HepG2 (cell line): ENCODE measurements around the gene PBLD. TPM values are rescaled to one million over a fixed set of nuclear protein-coding genes. Genes with fewer than 3 reads are reported as not detected.

Source experiments
- ATAC-seq: fragments of 200-7000 bp; cut with Tn5 transposase; 3 replicates; pipeline ENCODE4 v1.9.1; 2020; ENCODE audit warnings: mild to moderate bottlenecking, moderate library complexity
- BruUV-seq: library from RNA; stranded (reverse); fragments of 400-500 nt; replicated peaks from 2 replicates; lab custom pipeline; 2021; lab: Mats Ljungman, UMichigan
- CTCF ChIA-PET: fragments of 300-600 bp; formaldehyde crosslinking; extraction: SDS; loops from one replicate; lab custom pipeline; 2021; ENCODE audit warnings: low total read pairs, inconsistent platforms, low intra/inter-chr PET ratio; lab: Yijun Ruan, JAX
- POLR2A ChIA-PET: fragments of 350-600 bp; sonication (Branson Sonifier 250); formaldehyde crosslinking; loops from one replicate; lab custom pipeline; 2020; ENCODE audit warnings: antibody characterized with exemption, inconsistent platforms; lab: Yijun Ruan, JAX
- DNase-seq: peaks from one replicate; pipeline ENCODE4 v3.0.0-alpha.2; 2015; ENCODE audit warnings: low spot score
- FAIRE-seq: peaks from 3 replicates; lab custom pipeline; 2011; peaks lifted over from hg19 to GRCh38; lab: Jason Lieb, UNC
- H2AFZ ChIP-seq: one replicate; pipeline ENCODE4 v1.6.1; 2011; ENCODE audit warnings: low read length, inconsistent platforms
- H3K27ac ChIP-seq: fragments of 300-600 bp; 3 replicates; pipeline ENCODE4 v1.8.0; 2011; ENCODE audit warnings: mixed run types, mild to moderate bottlenecking, mixed read lengths, low read length, inconsistent platforms; ENCODE audit not compliant: insufficient read depth; ENCODE audit errors: extremely low read length
- H3K27me3 ChIP-seq, 2 experiments: fragments of 200-600 bp in 1 of 2; 2 replicates in 1 of 2; 3 replicates in 1 of 2; pipeline versions ENCODE4 v1.6.0 to v1.8.0; 2011; ENCODE audit warnings: low read length in 2 of 2, mild to moderate bottlenecking in 2 of 2, moderate library complexity in 2 of 2, inconsistent platforms in 1 of 2; ENCODE audit not compliant: insufficient read depth in 2 of 2, control insufficient read depth in 1 of 2
- H3K36me3 ChIP-seq, 2 experiments: fragments of 200-600 bp in 1 of 2; replicated peaks in 1 of 2; 2 replicates in 1 of 2; 3 replicates in 1 of 2; pipeline versions ENCODE4 v1.5.1 to v1.8.0; 2011; ENCODE audit warnings: low read length in 2 of 2, inconsistent platforms in 1 of 2; ENCODE audit not compliant: insufficient read depth in 2 of 2, control insufficient read depth in 1 of 2
- H3K4me1 ChIP-seq: 2 replicates; pipeline ENCODE4 v1.5.1; 2012; ENCODE audit warnings: low read length, inconsistent platforms; ENCODE audit not compliant: insufficient read depth
- H3K4me2 ChIP-seq: 2 replicates; pipeline ENCODE4 v1.6.0; 2011; ENCODE audit warnings: low read depth, low read length, inconsistent platforms
- H3K4me3 ChIP-seq, 3 experiments: fragments of 200-600 bp in 1 of 3; sonication (generic), shearing (Covaris generic) in 1 of 3; replicated peaks in 1 of 3; 2 replicates each; pipeline ENCODE4 v1.5.1; 2011 to 2016; ENCODE audit warnings: low read length in 3 of 3, inconsistent platforms in 2 of 3, low read depth in 2 of 3, mild to moderate bottlenecking in 2 of 3, control low read depth in 1 of 3, mixed read lengths in 1 of 3; ENCODE audit not compliant: insufficient read depth in 1 of 3
- H3K79me2 ChIP-seq: one replicate; pipeline ENCODE4 v1.6.1; 2011; ENCODE audit warnings: low read length, inconsistent platforms; ENCODE audit not compliant: insufficient read depth
- H3K9ac ChIP-seq: 2 replicates; pipeline ENCODE4 v1.6.0; 2011; ENCODE audit warnings: mild to moderate bottlenecking, low read depth, low read length, inconsistent platforms; ENCODE audit not compliant: insufficient read depth
- H3K9me3 ChIP-seq: 2 replicates; pipeline ENCODE4 v1.5.1; 2012; ENCODE audit warnings: mild to moderate bottlenecking, low read length
- H4K20me1 ChIP-seq: 2 replicates; pipeline ENCODE4 v1.6.0; 2011; ENCODE audit warnings: inconsistent platforms, mild to moderate bottlenecking, low read length, moderate library complexity; ENCODE audit not compliant: insufficient read depth
- ADNP ChIP-seq: sonication (generic); formaldehyde crosslinking; IDR thresholded peaks from 2 replicates; pipeline ENCODE4 v1.4.0; 2020; ENCODE audit warnings: missing genetic modification reagents
- EP300 ChIP-seq, 3 experiments: sonication (generic) in 1 of 3; formaldehyde crosslinking in 1 of 3; IDR thresholded peaks; 2 replicates each; pipeline versions ENCODE4 v1.5.1 to v1.6.1; 2011 to 2020; ENCODE audit warnings: low read depth in 2 of 3, low read length in 2 of 3, borderline replicate concordance in 1 of 3, improper control_type of control experiment in 1 of 3, mild to moderate bottlenecking in 1 of 3, missing genetic modification reagents in 1 of 3, moderate library complexity in 1 of 3
- GATAD2A ChIP-seq: IDR thresholded peaks from 2 replicates; pipeline ENCODE4 v1.6.1; 2016
- GMEB1 ChIP-seq: sonication (generic); formaldehyde crosslinking; IDR thresholded peaks from 2 replicates; pipeline ENCODE4 v1.5.1; 2020; ENCODE audit warnings: missing genetic modification reagents, mild to moderate bottlenecking, borderline replicate concordance
- HMG20A ChIP-seq: IDR thresholded peaks from 2 replicates; pipeline ENCODE4 v1.6.1; 2016; ENCODE audit warnings: borderline replicate concordance
- HNF4G ChIP-seq, 2 experiments: sonication (generic) in 1 of 2; formaldehyde crosslinking in 1 of 2; IDR thresholded peaks; 2 replicates each; pipeline versions ENCODE4 v1.4.0 to v1.6.1; 2011 to 2020; ENCODE audit warnings: borderline replicate concordance in 2 of 2, low read depth in 2 of 2, mild to moderate bottlenecking in 2 of 2, low read length in 1 of 2, missing genetic modification reagents in 1 of 2, moderate library complexity in 1 of 2
- NFIC ChIP-seq: IDR thresholded peaks from 2 replicates; pipeline ENCODE4 v1.6.1; 2012; ENCODE audit warnings: mild to moderate bottlenecking, low read length, inconsistent platforms
- PHF21A ChIP-seq: sonication (generic); formaldehyde crosslinking; IDR thresholded peaks from 2 replicates; pipeline ENCODE4 v1.5.0; 2020; ENCODE audit warnings: mild to moderate bottlenecking, missing genetic modification reagents
- RARA ChIP-seq: IDR thresholded peaks from 2 replicates; pipeline ENCODE4 v1.6.1; 2016; ENCODE audit warnings: missing genetic modification reagents, missing compliant biosample characterization
- RXRB ChIP-seq: IDR thresholded peaks from 2 replicates; pipeline ENCODE4 v1.6.1; 2016; ENCODE audit warnings: borderline replicate concordance, missing genetic modification reagents, missing compliant biosample characterization
- SOX13 ChIP-seq, 3 experiments: fragments of 450-650 bp in 1 of 3; sonication (generic) in 1 of 3; formaldehyde crosslinking in 1 of 3; IDR thresholded peaks in 2 of 3; conservative IDR thresholded peaks in 1 of 3; 2 replicates each; pipeline versions ENCODE4 v1.5.0 to v1.6.1; 2016 to 2020; ENCODE audit warnings: antibody characterized with exemption in 1 of 3, mild to moderate bottlenecking in 1 of 3, missing compliant biosample characterization in 1 of 3, missing genetic modification reagents in 1 of 3, moderate library complexity in 1 of 3
- TCF7 ChIP-seq: sonication (generic); IDR thresholded peaks from 2 replicates; pipeline ENCODE4 v1.6.1; 2016; ENCODE audit warnings: antibody characterized with exemption, low read depth
- TSC22D2 ChIP-seq: sonication (generic); formaldehyde crosslinking; IDR thresholded peaks from 2 replicates; pipeline ENCODE4 v1.5.1; 2020; ENCODE audit warnings: missing genetic modification reagents, mild to moderate bottlenecking, borderline replicate concordance
- ZNF3 ChIP-seq: IDR thresholded peaks from 2 replicates; pipeline ENCODE4 v1.7.0; 2017; ENCODE audit warnings: inconsistent platforms
- ZNF724P ChIP-seq: sonication (generic); formaldehyde crosslinking; IDR thresholded peaks from 2 replicates; pipeline ENCODE4 v1.8.0; 2022; ENCODE audit warnings: missing genetic modification reagents, borderline replicate concordance
- WGBS: methylation state at CpG from one replicate; pipeline ENCODE4 v1.1.6; 2017; ENCODE audit warnings: low lambda C conversion rate; 5-methylcytosine and 5-hydroxymethylcytosine counted together
- in situ Hi-C: cut with HindIII; loops from 2 replicates; pipeline ENCODE4 v1.10.0; 2017; ENCODE audit warnings: low pct_unique_long_range_greater_than_20kb; ENCODE audit not compliant: extremely low pct_ligation_motif_present
- intact Hi-C: fragments of 100-400 bp; cut with micrococcal nuclease; formaldehyde crosslinking; loops from one replicate; pipeline ENCODE4 v1.10.0; 2022; ENCODE audit not compliant: unreplicated experiment
- polyA plus RNA-seq, 8 experiments: library from polyadenylated mRNA; depleted of rRNA in 3 of 8; stranded (reverse) in 7 of 8; unstranded in 1 of 8; fragments of >200 nt; fragmentation: Illumina TruSeq in 4 of 8; extraction: Trizol in 4 of 8; gene quantifications; 2 replicates each; pipeline versions ENCODE4 v1.2.1 to v1.2.3, GENCODE V29; 2011 to 2016; ENCODE audit warnings: low read depth in 4 of 8, missing spikeins in 1 of 8, mixed read lengths in 1 of 8; ENCODE audit not compliant: insufficient read depth in 1 of 8
- total RNA-seq, 5 experiments: library from RNA; depleted of rRNA; stranded (reverse); fragments of >200 nt; fragmentation: Illumina TruSeq; extraction: Trizol; gene quantifications; 2 replicates each; pipeline ENCODE4 v1.2.3, GENCODE V29; 2016; ENCODE audit warnings: low read depth in 1 of 5

Gene PBLD
- total and polyA plus RNA-seq, 2 of the 13 experiments (the other 11 are each of a cell fraction or from before 2014, with no cell fraction given): 0.42 to 3.1 TPM

- Histone ChIP-seq H3K27ac (peak overlapping the region; percentile 48), H3K4me1 (peaks cover 43% of the 10 kb centered on the region), H3K36me3 (no peaks in the 10 kb centered on the region), H3K79me2 (no peaks in the 10 kb centered on the region), H3K9me3 (no peaks in the 10 kb centered on the region), H3K9ac (no peak overlapping the region), H3K4me3 (no peak overlapping the region), H2AFZ (no peak overlapping the region), H3K27me3 (no peaks in the 10 kb centered on the region), H4K20me1 (no peaks in the 10 kb centered on the region), H3K4me2 (peak overlapping the region; percentile 46)
- BruUV-seq: no TSS peak
- CTCF ChIA-PET: interaction anchor here (2.8 kb wide), 1 partner anchor 91 kb away, joined by 20 read pairs; no protein-coding TSS in a partner anchor
- ATAC-seq (peak; percentile 91), FAIRE-seq (peak; percentile 18), DNase-seq (peak; percentile 75)
- WGBS: 14% methylated on average over 7 of the region's 7 CpGs
- POLR2A ChIA-PET: interaction anchor here (1.1 kb wide), 1 partner anchor 28 kb away, joined by 4 read pairs; the partner anchor contains the start of gene HNRNPH3
- in situ Hi-C loops: loop anchor here (5.0 to 25.0 kb wide), 2 partner anchors 92 to 442 kb away; no protein-coding TSS in a partner anchor
- intact Hi-C loops: loop anchor here (5.0 to 10.0 kb wide), 2 partner anchors 439 to 522 kb away; no protein-coding TSS in a partner anchor
- TF ChIP-seq ZNF3 (CRISPR knock-in tag): peak; percentile 78; the same call in 1 of the 2 replicates
- no peak for TF ChIP-seq RXRB
- TF ChIP-seq TSC22D2: no peak
- TF ChIP-seq SOX13 (IDR thresholded peaks at IDR 0.05): no peak
- peak in 1 of 2 experiments; percentile 38; a peak in 1 of 4 replicates for TF ChIP-seq SOX13 (CRISPR knock-in tag; conservative IDR thresholded peaks at IDR 0.05 in 1 of 2, IDR thresholded peaks at IDR 0.05 in 1 of 2)
- peak; percentile 54; the same call in 1 of the 2 replicates for TF ChIP-seq HMG20A (CRISPR knock-in tag)
- TF ChIP-seq ZNF724P (CRISPR knock-in tag): no peak
- 0 out of 2 replicates have a peak, but pooled peaks have one; percentile 13 for TF ChIP-seq TCF7
- TF ChIP-seq GATAD2A (CRISPR knock-in tag): peak; percentile 20; the same call in 1 of the 2 replicates
- TF ChIP-seq HNF4G (IDR thresholded peaks at IDR 0.05; ENCODE audit: borderline replicate concordance, low read depth, low read length): peak; percentile 95
- TF ChIP-seq HNF4G (CRISPR knock-in tag; IDR thresholded peaks at IDR 0.05; ENCODE audit: borderline replicate concordance, low read depth): peak; percentile 58; the same call in 1 of the 2 replicates
- no peak for TF ChIP-seq GMEB1 (CRISPR knock-in tag)
- TF ChIP-seq RARA (CRISPR knock-in tag): peak; percentile 45
- no peak for TF ChIP-seq PHF21A (CRISPR knock-in tag)
- TF ChIP-seq ADNP (CRISPR knock-in tag): no peak
- peak; percentile 71 for TF ChIP-seq NFIC
- 0 out of 4 replicates have a peak, but pooled peaks of 1 of the 2 experiments have one; percentile 31 for TF ChIP-seq EP300 (IDR thresholded peaks at IDR 0.05; ENCODE audit: low read depth in 2 of 2, low read length in 2 of 2)
- no peak for TF ChIP-seq EP300 (CRISPR knock-in tag; IDR thresholded peaks at IDR 0.05; ENCODE audit: borderline replicate concordance)
These were observed 28.8 kb downstream of the PBLD start for GRCh38 chr10:68303849-68304412.
